Measurements from ENCODE around the gene CDKAL1.

Gene CDKAL1

DNA sequence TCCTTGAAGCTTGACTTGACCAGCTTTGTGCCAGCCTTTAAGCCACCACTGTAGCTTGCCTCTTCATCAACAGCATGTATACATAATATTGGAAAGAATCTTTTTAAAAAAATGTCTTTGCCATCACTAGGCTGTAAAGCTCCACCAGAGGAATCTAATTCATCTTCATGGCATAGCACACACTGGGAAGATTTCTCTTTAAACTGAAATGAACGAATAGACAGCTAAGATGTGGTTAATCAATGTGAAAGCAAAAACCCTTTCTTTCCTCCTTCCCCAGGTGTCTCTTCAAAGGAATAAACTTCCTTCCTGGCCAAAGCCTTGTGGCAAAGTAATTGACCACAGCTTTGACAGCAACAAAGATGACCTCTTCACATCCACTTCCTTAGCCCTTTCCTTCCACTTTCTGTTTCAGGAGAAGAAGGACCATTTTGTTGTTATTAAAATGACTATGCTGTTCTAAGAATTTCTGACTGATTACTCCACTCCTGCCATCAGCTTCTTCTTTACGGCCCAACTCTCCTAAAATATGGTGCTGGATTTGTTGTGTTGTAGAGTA lies 630.6 kb downstream of the CDKAL1 start:
- H3K36me3 ChIP-seq (ENCODE audit: insufficient read depth, low read length), result no peaks in the 10 kb centered on the region
- no peak overlapping the region for H3K9ac ChIP-seq (ENCODE audit: low read depth, low read length)
- no peaks in the 10 kb centered on the region for H3K9me3 ChIP-seq (ENCODE audit: control insufficient read depth, insufficient read depth, low read length)
- H3K4me1 ChIP-seq (ENCODE audit: insufficient read depth, low read length), result no peaks in the 10 kb centered on the region; the same call in 1 of the 2 replicates

DNA sequence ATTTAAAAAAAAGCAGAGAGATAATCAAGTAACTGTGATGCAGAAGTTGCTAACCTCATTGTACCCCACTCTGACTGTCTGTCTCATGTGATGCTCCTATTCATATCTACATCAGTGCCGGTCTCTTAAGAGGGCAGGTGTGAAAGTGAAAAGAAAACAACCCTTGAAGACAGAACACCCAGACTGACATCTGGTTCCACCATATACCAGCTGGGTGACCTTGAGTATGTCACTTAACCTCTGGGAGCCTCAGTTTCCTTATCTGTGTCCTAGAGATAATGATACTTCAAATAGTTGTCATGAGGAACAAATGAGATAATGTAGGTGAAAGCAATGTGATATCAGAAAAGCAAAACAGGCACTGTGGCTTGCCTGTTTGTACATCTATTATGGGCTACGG lies 632.5 kb downstream of the CDKAL1 start:
- Histone ChIP-seq H3K9ac (ENCODE audit: low read depth, low read length) (no peak overlapping the region), H3K9me3 (ENCODE audit: control insufficient read depth, insufficient read depth, low read length) (no peaks in the 10 kb centered on the region), H3K4me1 (ENCODE audit: insufficient read depth, low read length) (no peaks in the 10 kb centered on the region; the same call in 1 of the 2 replicates), H3K36me3 (ENCODE audit: insufficient read depth, low read length) (no peaks in the 10 kb centered on the region)

DNA sequence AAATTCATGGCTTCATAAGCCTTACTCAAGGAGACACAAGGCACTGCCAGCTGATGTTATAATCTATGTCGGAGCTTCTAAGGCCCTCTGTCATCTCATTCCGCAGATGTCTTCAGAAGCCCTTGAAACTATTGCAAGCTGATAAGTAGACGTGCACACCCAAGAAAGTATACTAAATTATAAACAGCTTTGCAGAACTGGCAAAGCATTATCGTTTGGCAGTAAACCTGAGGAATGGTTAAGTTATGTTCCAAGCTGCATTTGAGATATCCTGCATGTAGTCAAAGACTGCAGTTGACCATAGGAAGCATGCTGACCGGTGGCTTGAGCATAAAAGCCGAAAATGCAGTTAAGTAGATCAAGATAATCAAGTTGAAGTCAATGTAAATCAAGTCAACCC lies 633.5 kb downstream of the CDKAL1 start:
- no peaks in the 10 kb centered on the region for H3K9me3 ChIP-seq (ENCODE audit: control insufficient read depth, insufficient read depth, low read length)

DNA sequence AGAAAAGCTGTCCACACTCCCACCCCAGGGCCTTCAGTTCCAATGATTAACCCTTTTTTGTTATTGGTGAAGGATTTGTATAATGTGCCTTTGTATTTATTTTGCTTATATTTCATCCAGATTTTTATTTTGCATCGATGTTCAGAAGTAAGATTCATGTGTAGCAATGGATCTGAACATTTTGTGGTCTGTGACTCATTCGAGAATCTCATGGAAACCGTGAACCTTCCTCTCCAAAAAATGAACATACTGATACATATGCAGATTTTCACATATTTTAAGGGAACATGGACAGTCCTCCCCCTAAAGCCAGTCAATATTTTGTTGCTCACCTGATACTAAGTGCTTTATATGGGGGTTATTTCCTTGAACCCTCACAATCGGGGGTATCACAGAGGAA lies 637.5 kb downstream of the CDKAL1 start:
- Histone ChIP-seq H3K4me1 (ENCODE audit: insufficient read depth, low read length) (no peaks in the 10 kb centered on the region), H3K9ac (ENCODE audit: low read depth, low read length) (no peak overlapping the region), H3K9me3 (ENCODE audit: control insufficient read depth, insufficient read depth, low read length) (no peaks in the 10 kb centered on the region), H3K36me3 (ENCODE audit: insufficient read depth, low read length) (no peaks in the 10 kb centered on the region)

More for the DNA sequence above, 633.5 kb downstream of the CDKAL1 start:
- Histone ChIP-seq H3K4me1 (ENCODE audit: insufficient read depth, low read length) (no peaks in the 10 kb centered on the region), H3K9ac (ENCODE audit: low read depth, low read length) (no peak overlapping the region), H3K36me3 (ENCODE audit: insufficient read depth, low read length) (no peaks in the 10 kb centered on the region)

DNA sequence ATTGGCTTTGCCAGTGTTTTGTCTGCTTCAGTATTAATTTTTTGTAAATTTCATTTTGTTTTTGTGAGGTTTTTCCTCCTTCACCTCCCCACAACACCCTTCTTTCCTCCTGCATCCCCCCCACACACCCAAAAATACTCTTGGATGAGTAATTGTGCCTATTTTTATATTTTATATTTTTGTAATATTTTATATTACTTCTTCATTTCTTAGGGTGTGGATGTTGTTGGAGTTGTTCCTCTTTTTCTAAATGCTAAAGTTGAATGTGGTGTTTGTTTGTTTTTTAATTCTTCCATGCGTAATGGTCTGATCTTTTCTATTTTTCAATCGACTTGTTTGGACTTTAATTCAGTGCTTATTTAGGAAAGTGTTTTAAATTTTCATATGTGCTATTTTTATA lies 638.8 kb downstream of the CDKAL1 start:
- H3K9ac ChIP-seq (ENCODE audit: low read depth, low read length), result no peak overlapping the region
- no peaks in the 10 kb centered on the region for H3K36me3 ChIP-seq (ENCODE audit: insufficient read depth, low read length)
- no peaks in the 10 kb centered on the region for H3K4me1 ChIP-seq (ENCODE audit: insufficient read depth, low read length)
- no peaks in the 10 kb centered on the region for H3K9me3 ChIP-seq (ENCODE audit: control insufficient read depth, insufficient read depth, low read length)

DNA sequence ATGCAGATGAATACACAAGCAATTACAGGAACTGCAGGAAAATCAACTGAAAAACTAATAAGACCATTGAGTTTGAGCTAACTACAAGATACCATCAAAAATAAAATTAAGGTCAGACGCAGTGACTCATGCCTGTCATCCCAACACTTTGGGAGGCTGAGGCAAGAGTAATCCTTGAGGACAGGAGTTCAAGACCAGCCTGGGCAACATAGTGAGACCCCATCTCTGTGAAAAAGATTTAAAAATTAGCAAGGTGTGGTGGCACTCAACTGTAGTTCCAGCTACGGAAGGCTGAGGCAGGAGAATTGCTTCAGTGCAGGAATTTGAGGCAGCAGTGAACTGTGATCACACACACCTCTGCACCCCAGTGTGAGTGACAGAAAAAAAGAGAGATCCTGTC lies 639.4 kb downstream of the CDKAL1 start:
- H3K36me3 ChIP-seq (ENCODE audit: insufficient read depth, low read length), result no peaks in the 10 kb centered on the region
- H3K9me3 ChIP-seq (ENCODE audit: control insufficient read depth, insufficient read depth, low read length), result no peaks in the 10 kb centered on the region

DNA sequence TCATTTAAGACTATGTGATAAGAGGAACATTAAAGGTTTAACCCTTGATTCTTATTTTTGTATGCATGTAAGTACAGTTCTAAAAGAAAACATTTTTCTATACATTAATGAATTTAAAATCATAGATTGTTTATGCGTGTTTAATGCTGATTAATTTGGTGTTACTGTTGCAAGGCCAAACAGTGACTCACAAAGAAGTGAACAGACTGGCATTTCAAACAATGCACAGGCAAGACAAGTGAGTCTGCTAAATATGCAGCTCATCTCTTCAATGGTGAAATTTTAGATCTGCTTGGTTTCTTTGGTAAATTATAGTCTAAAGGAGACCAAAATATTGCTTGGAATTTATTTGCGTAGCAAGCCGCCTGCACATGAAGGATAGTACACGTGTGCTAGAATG lies 641.9 kb downstream of the CDKAL1 start:
- H3K9me3 ChIP-seq (ENCODE audit: control insufficient read depth, insufficient read depth, low read length), result 0 out of 2 replicates have a peak, but pooled peaks cover 2% of the 10 kb centered on the region
- H3K4me1 ChIP-seq (ENCODE audit: insufficient read depth, low read length), result no peaks in the 10 kb centered on the region
- no peak overlapping the region for H3K9ac ChIP-seq (ENCODE audit: low read depth, low read length)
- no peaks in the 10 kb centered on the region; the same call in 1 of the 2 replicates for H3K36me3 ChIP-seq (ENCODE audit: insufficient read depth, low read length)

More for the DNA sequence above, 639.4 kb downstream of the CDKAL1 start:
- Histone ChIP-seq H3K9ac (ENCODE audit: low read depth, low read length) (no peak overlapping the region), H3K4me1 (ENCODE audit: insufficient read depth, low read length) (no peaks in the 10 kb centered on the region)

DNA sequence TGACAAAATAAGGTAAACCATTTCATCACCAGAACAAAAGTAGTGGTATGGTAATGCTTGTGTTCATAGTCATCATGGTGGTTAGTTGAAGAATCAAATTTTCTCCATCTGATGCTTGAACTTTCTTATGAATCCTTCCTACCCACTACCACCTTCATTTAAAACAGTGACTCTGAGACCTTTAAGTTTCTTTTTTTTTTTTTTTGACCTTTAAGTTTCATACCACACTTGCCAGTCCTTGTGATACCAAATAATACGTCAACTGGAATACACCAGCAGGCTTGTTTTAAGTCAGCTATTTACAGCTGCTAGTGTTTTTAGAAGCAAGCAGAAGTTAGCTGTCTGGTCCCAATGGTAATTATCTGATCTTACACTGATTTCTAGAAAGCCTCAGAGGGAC lies 645.9 kb downstream of the CDKAL1 start:
- no peaks in the 10 kb centered on the region; the same call in 1 of the 2 replicates for H3K36me3 ChIP-seq (ENCODE audit: insufficient read depth, low read length)
- H3K4me1 ChIP-seq (ENCODE audit: insufficient read depth, low read length), result peaks cover 17% of the 10 kb centered on the region
- H3K9ac ChIP-seq (ENCODE audit: low read depth, low read length), result no peak overlapping the region
- 0 out of 2 replicates have a peak, but pooled peaks cover 2% of the 10 kb centered on the region for H3K9me3 ChIP-seq (ENCODE audit: control insufficient read depth, insufficient read depth, low read length)

DNA sequence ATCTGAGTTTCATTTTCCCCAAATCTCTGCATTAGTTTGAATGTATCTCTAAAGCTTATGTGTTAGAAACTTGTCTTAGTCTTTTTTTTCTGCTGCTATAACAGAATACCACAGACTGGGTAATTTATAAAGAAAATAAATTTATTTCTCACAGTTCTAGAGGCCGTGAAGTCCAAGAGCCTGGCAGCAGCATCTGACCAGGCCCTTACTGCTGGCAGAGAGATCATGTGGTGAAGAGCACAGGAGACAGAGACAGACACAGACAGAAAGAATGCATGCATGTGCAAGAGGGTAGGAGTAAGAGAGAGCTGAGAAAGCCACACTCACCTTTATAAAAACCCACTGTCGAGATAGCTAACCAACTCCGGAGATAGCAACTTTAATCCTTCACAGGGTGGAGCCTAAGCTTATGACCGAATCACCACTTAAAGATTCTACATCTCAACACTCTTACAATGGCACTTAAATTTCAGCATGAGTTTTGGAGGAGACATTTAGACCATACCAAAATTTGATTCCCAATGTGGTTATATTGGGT lies 646.6 kb downstream of the CDKAL1 start:
- Histone ChIP-seq H3K36me3 (ENCODE audit: insufficient read depth, low read length) (no peaks in the 10 kb centered on the region; the same call in 1 of the 2 replicates), H3K9me3 (ENCODE audit: control insufficient read depth, insufficient read depth, low read length) (0 out of 2 replicates have a peak, but pooled peaks cover 2% of the 10 kb centered on the region), H3K9ac (ENCODE audit: low read depth, low read length) (no peak overlapping the region), H3K4me1 (ENCODE audit: insufficient read depth, low read length) (peaks cover 23% of the 10 kb centered on the region)

DNA sequence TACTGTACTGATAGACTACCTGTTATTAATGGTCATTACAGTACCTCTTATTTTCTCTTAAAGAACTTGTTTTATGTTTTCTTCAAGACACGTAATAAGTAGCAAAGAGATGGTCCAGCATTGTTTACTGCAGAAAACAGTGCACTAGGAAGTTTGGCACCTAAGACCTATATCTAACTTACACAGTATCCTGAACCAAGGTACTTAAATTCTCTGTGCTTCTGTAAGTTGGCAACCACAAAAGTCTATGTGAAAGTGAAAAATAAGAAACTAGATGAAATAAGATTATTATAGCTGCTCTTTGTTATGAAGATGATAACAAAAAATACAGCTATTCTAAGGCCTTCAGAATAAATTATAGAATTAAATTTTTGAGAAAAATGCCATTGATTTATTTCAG lies 647.6 kb downstream of the CDKAL1 start:
- Histone ChIP-seq H3K36me3 (ENCODE audit: insufficient read depth, low read length) (no peaks in the 10 kb centered on the region; the same call in 1 of the 2 replicates), H3K4me1 (ENCODE audit: insufficient read depth, low read length) (peaks cover 31% of the 10 kb centered on the region), H3K9me3 (ENCODE audit: control insufficient read depth, insufficient read depth, low read length) (0 out of 2 replicates have a peak, but pooled peaks cover 2% of the 10 kb centered on the region), H3K9ac (ENCODE audit: low read depth, low read length) (no peak overlapping the region)

DNA sequence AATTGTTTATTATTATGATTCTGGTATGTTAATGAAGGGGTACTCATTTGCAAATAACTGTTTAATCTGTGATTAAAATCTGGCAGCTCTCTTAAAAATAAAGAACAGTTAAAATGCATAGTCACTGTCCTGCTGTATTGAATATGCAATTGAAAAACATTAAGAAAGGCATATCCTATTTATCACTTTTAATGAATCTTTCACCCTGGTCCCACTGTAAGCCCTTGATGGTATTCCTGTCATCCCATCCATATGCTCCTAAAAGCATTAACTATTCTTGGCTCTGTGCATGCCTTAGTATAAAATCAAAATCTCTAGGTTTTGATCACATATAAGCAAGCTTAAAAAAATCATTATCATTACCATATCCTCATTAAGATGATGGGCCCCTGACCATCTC lies 648.3 kb downstream of the CDKAL1 start:
- Histone ChIP-seq H3K9me3 (ENCODE audit: control insufficient read depth, insufficient read depth, low read length) (0 out of 2 replicates have a peak, but pooled peaks cover 2% of the 10 kb centered on the region), H3K36me3 (ENCODE audit: insufficient read depth, low read length) (no peaks in the 10 kb centered on the region; the same call in 1 of the 2 replicates), H3K4me1 (ENCODE audit: insufficient read depth, low read length) (peaks cover 37% of the 10 kb centered on the region), H3K9ac (ENCODE audit: low read depth, low read length) (no peak overlapping the region)

DNA sequence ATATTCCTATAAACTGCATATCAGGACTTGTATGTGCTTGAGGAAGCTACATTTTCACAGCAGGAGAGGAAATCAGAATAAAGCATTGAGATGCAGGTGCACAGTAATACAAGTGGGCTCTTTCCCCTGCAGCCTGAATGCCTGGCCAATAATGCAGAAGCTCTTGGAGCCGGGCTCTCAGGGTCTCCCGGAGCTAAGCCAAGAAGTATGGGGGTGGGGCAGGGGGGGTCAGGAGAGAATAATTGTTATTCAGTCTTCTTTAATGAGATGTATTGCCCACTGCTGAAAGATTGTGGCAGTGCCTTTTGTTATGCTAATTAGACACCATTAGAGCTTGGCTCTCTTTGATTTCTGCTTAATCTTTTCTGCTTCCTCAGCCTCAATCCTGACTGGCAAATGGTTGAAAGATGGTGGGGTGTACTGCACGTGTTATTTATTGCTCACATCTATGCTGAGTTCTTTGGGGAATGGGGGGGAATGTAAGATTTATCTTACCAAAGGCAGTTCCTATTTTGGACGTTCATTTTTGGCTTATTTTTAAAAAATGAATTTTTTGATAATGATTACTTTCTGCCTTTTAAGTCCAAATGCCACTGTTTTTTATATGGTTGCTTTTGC lies 651.7 kb downstream of the CDKAL1 start:
- Histone ChIP-seq H3K4me1 (ENCODE audit: insufficient read depth, low read length) (peaks cover 49% of the 10 kb centered on the region), H3K9ac (ENCODE audit: low read depth, low read length) (no peak overlapping the region), H3K36me3 (ENCODE audit: insufficient read depth, low read length) (no peaks in the 10 kb centered on the region; the same call in 1 of the 2 replicates), H3K9me3 (ENCODE audit: control insufficient read depth, insufficient read depth, low read length) (no peaks in the 10 kb centered on the region)

DNA sequence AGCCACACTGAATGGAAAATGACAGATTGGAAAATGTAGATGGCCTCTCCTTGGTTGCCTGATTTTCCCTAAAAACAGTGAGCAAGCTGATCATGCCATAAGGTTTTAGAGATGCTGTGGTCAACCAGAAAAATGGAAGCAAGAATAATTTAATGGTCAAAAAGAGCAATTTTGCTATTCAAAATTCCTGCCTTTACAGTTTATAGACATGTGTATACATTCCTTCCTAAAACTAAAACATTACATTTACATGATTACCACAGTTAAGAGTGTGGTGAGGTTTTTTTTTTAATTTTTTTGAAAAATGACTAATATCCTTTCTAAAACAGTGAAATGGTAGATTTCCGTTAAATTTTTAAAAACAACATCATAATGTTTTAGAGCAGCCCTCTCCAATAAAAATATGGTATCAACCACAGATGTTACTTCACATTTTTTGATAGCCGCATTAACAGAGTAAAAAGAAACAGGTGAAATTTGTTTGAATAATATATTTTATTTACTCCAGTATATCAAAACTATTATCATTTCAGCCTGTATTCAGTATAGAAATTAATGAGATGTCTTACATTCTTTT lies 652.3 kb downstream of the CDKAL1 start:
- H3K4me1 ChIP-seq (ENCODE audit: insufficient read depth, low read length), result peaks cover 54% of the 10 kb centered on the region
- no peaks in the 10 kb centered on the region for H3K36me3 ChIP-seq (ENCODE audit: insufficient read depth, low read length)

DNA sequence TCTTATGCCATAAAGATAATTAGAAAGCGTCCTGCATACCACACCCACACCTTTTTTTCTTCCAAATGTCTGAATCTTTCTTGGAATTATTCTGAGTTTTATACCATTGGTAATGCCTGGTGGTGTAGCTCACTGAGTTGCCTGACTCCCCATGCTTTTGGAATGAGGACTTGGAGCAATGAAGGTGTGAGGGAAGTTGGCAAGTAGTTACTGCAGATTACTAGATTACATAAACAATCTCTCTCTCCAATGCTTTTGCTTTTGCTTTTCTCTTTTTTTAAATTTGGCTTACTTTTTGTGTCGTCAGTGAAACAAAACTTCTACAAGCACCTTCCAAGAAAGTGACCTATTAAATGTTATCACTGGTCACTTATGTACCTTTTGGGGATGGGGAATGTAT lies 653.2 kb downstream of the CDKAL1 start:
- Histone ChIP-seq H3K9me3 (ENCODE audit: control insufficient read depth, insufficient read depth, low read length) (no peaks in the 10 kb centered on the region), H3K4me1 (ENCODE audit: insufficient read depth, low read length) (peaks cover 51% of the 10 kb centered on the region), H3K9ac (ENCODE audit: low read depth, low read length) (no peak overlapping the region), H3K36me3 (ENCODE audit: insufficient read depth, low read length) (no peaks in the 10 kb centered on the region)

More for the DNA sequence above, 652.3 kb downstream of the CDKAL1 start:
- no peak overlapping the region for H3K9ac ChIP-seq (ENCODE audit: low read depth, low read length)
- H3K9me3 ChIP-seq (ENCODE audit: control insufficient read depth, insufficient read depth, low read length), result no peaks in the 10 kb centered on the region
